ENCODE measurements around the gene NPTN. TPM values are rescaled to one million over a fixed set of nuclear protein-coding genes. Genes with fewer than 3 reads are reported as not detected.

NPTN gene
- total and polyA plus RNA-seq, 2 of the 13 experiments (the other 11 are each of a cell fraction or from before 2014, with no cell fraction given), result 78.0 to 110 TPM

DNA sequence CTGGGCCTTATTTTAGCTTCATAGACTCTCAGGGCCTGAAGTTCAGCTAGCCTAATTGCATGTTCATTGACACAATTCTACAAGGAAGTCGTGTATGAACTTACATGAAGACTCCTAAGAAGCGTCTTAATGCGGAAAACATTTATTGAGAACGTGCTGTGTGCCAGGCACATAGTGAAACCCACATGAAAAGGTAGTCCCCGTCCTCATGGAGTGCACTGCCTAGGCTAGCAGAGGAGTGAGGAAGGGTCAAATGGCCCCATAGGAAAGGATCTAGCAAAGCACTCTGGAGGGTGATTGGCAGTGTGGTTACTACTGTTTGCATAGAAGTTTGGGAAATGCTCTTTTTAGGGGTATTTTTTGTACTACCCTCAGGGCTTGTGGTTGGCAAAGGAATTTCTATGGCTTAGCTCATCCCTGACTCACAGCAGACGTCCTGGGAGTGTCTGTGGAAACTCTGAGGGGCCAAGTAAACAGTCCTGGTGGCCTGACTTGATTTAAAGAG, 854 bp upstream of the NPTN start:
- POLR2A ChIA-PET, result interaction anchor here (0.6 to 2.3 kb wide), 12 partner anchors 9 to 1818 kb away, joined by 3 to 16 read pairs (median 4); partner anchors contain the start of genes CD276 and SIN3A
- intact Hi-C loops (cut with micrococcal nuclease; ENCODE audit: unreplicated experiment), result no loop called here
- Histone ChIP-seq H3K4me2 (ENCODE audit: low read depth, low read length) (peak overlapping the region; percentile 87), H3K79me2 (ENCODE audit: insufficient read depth, low read length) (peaks cover 37% of the 10 kb centered on the region), H3K27me3 (ENCODE audit: control insufficient read depth in 1 of 2, insufficient read depth in 2 of 2, low read length in 2 of 2) (no peaks in the 10 kb centered on the region; a peak in 1 of 5 replicates), H3K27ac (ENCODE audit: extremely low read length, insufficient read depth, low read length) (peak overlapping the region; percentile 91), H3K9me3 (ENCODE audit: low read length) (no peaks in the 10 kb centered on the region), H2AFZ (ENCODE audit: low read length) (no peak overlapping the region), H3K4me3 (replicated peaks in 1 of 3; ENCODE audit: insufficient read depth in 1 of 3, low read depth in 2 of 3, low read length in 3 of 3) (peak overlapping the region; percentile 57 to 74 (median 65)), H3K36me3 (replicated peaks in 1 of 2; ENCODE audit: control insufficient read depth in 1 of 2, insufficient read depth in 2 of 2, low read length in 2 of 2) (no peaks in the 10 kb centered on the region), H4K20me1 (ENCODE audit: insufficient read depth, low read length) (peaks cover 27% of the 10 kb centered on the region), H3K9ac (ENCODE audit: insufficient read depth, low read depth, low read length) (peak overlapping the region; percentile 89), H3K4me1 (ENCODE audit: insufficient read depth, low read length) (peaks cover 65% of the 10 kb centered on the region)
- ATAC-seq (peak; percentile 9; the same call in 1 of the 3 replicates), FAIRE-seq (no peak), DNase-seq (ENCODE audit: low spot score) (peak; percentile 53)
- CTCF ChIA-PET (ENCODE audit: low intra/inter-chr PET ratio, low total read pairs), result interaction anchor here (1.5 kb wide), 1 partner anchor 74 kb away, joined by 4 read pairs; no protein-coding TSS in a partner anchor
- WGBS (ENCODE audit: low lambda C conversion rate), result 13% methylated on average over 6 of the region's 6 CpGs
- in situ Hi-C loops (cut with HindIII; ENCODE audit: extremely low pct_ligation_motif_present, low pct_unique_long_range_greater_than_20kb), result no loop called here
- BruUV-seq (replicated peaks), result no TSS peak
- TF ChIP-seq FLYWCH1 (CRISPR knock-in tag; IDR thresholded peaks at IDR 0.05), result 0 out of 2 replicates have a peak, but pooled peaks have one; percentile 45
- TF ChIP-seq ZNF724P (CRISPR knock-in tag; IDR thresholded peaks at IDR 0.05; ENCODE audit: borderline replicate concordance), result no peak
- TF ChIP-seq ZNF143 (CRISPR knock-in tag; IDR thresholded peaks at IDR 0.05), result no peak
- TF ChIP-seq EHMT2 (IDR thresholded peaks at IDR 0.05; ENCODE audit: borderline replicate concordance, low read depth, low read length), result peak; percentile 30; the same call in 1 of the 2 replicates
- no peak for TF ChIP-seq GTF2F1 (IDR thresholded peaks at IDR 0.05; ENCODE audit: low read length)
- no peak for TF ChIP-seq SYNCRIP (IDR thresholded peaks at IDR 0.05; ENCODE audit: insufficient read depth, low read depth, low read length)
- TF ChIP-seq KMT2B (CRISPR knock-in tag; IDR thresholded peaks at IDR 0.05), result no peak
- TF ChIP-seq, protein P1, sequence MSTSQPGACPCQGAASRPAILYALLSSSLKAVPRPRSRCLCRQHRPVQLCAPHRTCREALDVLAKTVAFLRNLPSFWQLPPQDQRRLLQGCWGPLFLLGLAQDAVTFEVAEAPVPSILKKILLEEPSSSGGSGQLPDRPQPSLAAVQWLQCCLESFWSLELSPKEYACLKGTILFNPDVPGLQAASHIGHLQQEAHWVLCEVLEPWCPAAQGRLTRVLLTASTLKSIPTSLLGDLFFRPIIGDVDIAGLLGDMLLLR (CRISPR knock-in tag; IDR thresholded peaks at IDR 0.05), result no peak
- TF ChIP-seq FOXK1 (CRISPR knock-in tag; IDR thresholded peaks at IDR 0.05; ENCODE audit: borderline replicate concordance, low read depth), result no peak
- TF ChIP-seq ZBTB38 (CRISPR knock-in tag; IDR thresholded peaks at IDR 0.05), result no peak
- TF ChIP-seq, protein P2, sequence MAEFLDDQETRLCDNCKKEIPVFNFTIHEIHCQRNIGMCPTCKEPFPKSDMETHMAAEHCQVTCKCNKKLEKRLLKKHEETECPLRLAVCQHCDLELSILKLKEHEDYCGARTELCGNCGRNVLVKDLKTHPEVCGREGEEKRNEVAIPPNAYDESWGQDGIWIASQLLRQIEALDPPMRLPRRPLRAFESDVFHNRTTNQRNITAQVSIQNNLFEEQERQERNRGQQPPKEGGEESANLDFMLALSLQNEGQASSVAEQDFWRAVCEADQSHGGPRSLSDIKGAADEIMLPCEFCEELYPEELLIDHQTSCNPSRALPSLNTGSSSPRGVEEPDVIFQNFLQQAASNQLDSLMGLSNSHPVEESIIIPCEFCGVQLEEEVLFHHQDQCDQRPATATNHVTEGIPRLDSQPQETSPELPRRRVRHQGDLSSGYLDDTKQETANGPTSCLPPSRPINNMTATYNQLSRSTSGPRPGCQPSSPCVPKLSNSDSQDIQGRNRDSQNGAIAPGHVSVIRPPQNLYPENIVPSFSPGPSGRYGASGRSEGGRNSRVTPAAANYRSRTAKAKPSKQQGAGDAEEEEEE (CRISPR knock-in tag; IDR thresholded peaks at IDR 0.05; ENCODE audit: borderline replicate concordance), result no peak
- peak in 1 of 2 experiments; percentile 31; a peak in 1 of 4 replicates for TF ChIP-seq EP300 (IDR thresholded peaks at IDR 0.05; ENCODE audit: low read depth in 2 of 2, low read length in 2 of 2)
- no peak for TF ChIP-seq EP300 (CRISPR knock-in tag; IDR thresholded peaks at IDR 0.05; ENCODE audit: borderline replicate concordance)
- no peak for TF ChIP-seq SP140L (CRISPR knock-in tag; IDR thresholded peaks at IDR 0.05; ENCODE audit: borderline replicate concordance)
- TF ChIP-seq NFRKB (IDR thresholded peaks at IDR 0.05), result no peak
- TF ChIP-seq, protein P3, sequence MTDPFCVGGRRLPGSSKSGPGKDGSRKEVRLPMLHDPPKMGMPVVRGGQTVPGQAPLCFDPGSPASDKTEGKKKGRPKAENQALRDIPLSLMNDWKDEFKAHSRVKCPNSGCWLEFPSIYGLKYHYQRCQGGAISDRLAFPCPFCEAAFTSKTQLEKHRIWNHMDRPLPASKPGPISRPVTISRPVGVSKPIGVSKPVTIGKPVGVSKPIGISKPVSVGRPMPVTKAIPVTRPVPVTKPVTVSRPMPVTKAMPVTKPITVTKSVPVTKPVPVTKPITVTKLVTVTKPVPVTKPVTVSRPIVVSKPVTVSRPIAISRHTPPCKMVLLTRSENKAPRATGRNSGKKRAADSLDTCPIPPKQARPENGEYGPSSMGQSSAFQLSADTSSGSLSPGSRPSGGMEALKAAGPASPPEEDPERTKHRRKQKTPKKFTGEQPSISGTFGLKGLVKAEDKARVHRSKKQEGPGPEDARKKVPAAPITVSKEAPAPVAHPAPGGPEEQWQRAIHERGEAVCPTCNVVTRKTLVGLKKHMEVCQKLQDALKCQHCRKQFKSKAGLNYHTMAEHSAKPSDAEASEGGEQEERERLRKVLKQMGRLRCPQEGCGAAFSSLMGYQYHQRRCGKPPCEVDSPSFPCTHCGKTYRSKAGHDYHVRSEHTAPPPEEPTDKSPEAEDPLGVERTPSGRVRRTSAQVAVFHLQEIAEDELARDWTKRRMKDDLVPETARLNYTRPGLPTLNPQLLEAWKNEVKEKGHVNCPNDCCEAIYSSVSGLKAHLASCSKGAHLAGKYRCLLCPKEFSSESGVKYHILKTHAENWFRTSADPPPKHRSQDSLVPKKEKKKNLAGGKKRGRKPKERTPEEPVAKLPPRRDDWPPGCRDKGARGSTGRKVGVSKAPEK (CRISPR knock-in tag; IDR thresholded peaks at IDR 0.05; ENCODE audit: borderline replicate concordance), result no peak
- TF ChIP-seq IRF2 (CRISPR knock-in tag; IDR thresholded peaks at IDR 0.05), result no peak
- TF ChIP-seq ZNF891 (CRISPR knock-in tag; IDR thresholded peaks at IDR 0.05), result no peak
- no peak for TF ChIP-seq ZFP41 (CRISPR knock-in tag; IDR thresholded peaks at IDR 0.05; ENCODE audit: borderline replicate concordance)
- TF ChIP-seq HNRNPL (IDR thresholded peaks at IDR 0.05; ENCODE audit: low read depth, low read length), result no peak
- TF ChIP-seq RELA (CRISPR knock-in tag; IDR thresholded peaks at IDR 0.05), result no peak
- TF ChIP-seq HNRNPUL1 (IDR thresholded peaks at IDR 0.05; ENCODE audit: low read depth, low read length), result no peak

Data from HepG2 (cell line).